SHP77 (cell line): ENCODE results near the gene CLEC18C.
"Not testable (repeated sequence)": the region's sequence is repeated elsewhere in the genome, so short reads cannot be mapped to it uniquely, and the experiment has no call there.

Experiments used
- DNase-seq, 2 experiments: peaks; one replicate each; lab custom pipeline; 2025; lab: John Stamatoyannopoulos, UW

CLEC18C gene

DNA sequence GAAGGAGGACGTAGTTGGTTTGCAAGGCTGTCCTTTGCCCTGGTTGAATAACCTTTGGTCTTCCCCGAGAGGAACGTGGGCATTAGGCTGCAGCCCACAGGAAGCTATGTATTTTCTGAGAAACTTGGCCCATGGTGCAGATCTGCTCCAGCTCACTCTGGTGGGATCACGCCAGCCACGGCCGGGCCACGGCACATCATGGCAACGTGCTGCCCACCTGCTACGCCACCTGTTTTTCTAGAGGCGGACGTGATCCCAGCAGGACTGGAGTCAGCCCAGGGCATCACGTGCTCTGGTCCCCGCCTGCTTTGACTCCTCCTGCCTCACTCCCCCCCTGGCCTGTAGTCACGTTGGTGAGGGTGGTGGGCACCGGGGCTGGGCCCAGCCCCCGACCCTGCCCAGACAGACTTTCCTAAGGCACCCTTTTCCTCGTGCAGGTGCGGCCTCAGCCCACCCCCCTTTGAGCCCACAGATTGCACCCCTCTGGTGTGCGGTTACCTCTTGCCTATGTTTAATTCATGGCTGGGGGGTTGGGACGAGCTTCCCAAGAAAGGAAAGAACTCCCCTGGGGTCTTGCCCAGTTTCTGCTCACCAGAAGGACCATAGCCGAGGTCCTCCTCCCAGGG, at the start of gene CLEC18C:
TSS of gene CLEC18C (plus strand) at position 576 of the 626 bp plus-strand sequence. CDS start 492 bp downstream, outside the sequence.
- not testable (repeated sequence) for DNase-seq

DNA sequence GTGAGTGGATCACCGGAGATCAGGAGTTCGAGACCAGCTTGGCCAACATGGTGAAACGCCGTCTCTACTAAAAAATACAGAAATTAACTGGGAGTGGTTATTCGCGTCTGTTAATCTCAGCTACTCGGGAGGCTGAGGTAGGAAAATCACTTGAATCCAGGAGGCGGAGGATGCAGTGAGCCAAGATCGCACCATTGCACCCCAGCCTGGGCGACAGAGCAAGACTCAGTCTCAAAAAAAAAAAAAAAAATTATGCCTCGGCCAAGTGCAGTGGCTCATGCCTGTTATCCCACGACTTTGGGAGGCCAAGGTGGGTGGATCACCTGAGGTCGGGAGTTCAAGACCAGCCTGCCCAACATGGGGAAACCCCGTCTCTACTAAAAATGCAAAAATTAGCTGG, 49.8 kb upstream of the CLEC18C start:
- DNase-seq = not testable (repeated sequence)

DNA sequence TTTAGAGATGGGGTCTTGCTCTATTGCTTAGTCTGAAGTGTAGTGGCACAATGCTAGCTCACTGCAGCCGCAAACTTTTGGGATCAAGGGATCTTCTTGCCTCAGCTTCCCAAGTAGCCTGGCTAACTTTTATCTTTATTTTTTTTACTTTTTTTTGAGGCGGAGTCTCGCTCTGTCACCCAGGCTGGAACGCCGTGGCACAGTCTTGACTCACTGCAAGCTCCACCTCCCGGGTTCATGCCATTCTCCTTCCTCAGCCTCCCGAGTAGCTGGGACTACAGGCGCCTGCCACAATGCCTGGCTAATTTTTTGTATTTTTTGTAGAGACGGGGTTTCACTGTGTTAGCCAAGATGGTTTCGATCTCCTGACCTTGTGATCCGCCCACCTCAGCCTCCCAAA, 47.4 kb upstream of the CLEC18C start:
- DNase-seq = not testable (repeated sequence)

DNA sequence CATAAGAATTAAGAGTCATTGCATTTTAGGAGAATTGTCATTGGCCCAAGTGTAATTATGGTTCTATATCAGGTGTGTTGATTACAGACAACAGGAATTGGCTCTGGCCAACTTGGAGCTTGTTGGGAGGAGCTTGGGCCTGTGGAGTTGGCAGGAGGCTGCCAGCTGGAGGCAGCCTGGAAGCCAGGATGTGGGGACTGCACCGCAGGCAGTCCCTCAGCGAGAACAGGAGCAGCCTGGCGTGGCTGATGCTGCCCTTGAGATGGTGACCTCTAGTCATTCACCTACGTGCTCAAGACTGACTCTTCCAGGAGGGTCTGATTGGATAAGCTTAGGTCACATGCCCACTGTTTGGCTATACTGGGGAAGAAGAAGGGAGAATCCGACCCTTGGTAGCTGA, 45.9 kb upstream of the CLEC18C start:
- not testable (repeated sequence) for DNase-seq

DNA sequence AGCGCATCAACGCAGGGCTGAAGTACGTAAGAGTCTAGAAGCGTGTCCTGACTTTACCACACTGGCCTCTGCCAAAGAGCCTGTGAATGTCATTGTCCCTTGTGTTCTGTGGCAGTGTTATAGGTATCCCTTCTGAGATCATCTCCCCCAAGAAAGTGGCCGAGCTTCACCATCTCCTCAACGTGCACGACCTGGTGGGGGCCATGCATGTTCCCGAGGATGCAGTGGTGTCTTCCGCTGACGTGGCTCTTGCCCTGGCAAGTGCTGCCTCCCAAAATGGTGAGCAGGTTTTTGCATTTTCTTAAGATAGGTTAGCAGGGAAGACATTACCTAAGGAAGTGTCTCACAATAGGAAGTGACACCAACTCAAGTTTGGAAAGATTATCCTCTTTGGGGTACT, 44.7 kb upstream of the CLEC18C start:
- not testable (repeated sequence) for DNase-seq

DNA sequence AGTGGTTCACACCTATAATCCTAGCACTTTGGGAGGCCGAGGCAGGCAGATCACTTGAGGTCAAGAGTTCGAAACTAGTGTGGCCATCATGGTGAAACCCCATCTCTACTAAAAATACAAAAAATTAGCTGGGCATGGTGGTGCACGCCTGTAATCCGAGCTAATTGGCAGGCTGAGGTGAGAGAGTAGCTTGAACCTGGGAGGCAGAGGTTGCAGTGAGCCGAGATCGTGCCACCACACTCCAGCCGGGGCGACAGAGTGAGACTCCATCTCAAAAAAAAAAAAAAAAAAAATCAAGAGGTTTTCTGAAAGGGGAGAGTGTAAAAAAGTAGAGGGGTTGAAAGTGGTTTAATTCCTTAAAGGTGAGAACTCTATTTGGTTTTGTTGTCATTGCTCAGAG, 37.8 kb upstream of the CLEC18C start:
- not testable (repeated sequence) for DNase-seq

DNA sequence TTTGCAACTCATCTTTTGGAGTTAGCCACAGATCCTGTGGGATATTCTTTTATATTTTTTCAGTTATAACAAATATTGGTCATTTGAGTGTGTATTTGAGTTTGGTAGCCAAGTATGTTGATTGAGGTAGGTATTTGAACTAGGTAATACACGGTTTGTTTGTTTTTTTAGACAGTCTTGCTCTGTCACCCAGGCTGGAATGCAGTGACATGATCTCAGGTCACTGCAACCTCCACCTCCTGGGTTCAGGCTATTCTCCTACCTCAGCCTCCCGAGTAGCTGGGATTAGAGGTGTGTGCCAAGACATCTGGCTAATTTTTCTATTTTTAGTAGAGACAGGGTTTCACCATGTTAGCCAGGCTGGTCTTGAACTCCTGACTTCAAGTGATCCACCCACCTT, 37.0 kb upstream of the CLEC18C start:
- DNase-seq = not testable (repeated sequence)

DNA sequence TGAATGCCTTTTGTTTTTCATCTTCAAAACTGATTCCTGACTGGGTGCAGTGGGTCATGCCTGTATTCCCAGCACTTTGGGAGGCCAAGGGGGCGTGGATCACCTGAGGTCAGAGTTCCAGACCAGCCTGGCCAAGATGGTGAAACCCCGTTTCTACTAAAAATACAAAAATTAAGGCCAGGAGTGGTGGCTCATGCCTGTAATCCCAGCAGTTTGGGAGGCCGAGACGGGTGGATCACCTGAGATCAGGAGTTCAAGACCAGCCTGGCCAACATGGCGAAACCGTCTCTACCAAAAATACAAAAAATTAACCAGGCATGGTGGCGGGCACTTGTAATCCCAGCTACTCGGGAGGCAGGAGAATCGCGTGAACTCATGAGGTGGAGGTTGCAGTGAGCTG, 30.8 kb upstream of the CLEC18C start:
- DNase-seq = not testable (repeated sequence)

DNA sequence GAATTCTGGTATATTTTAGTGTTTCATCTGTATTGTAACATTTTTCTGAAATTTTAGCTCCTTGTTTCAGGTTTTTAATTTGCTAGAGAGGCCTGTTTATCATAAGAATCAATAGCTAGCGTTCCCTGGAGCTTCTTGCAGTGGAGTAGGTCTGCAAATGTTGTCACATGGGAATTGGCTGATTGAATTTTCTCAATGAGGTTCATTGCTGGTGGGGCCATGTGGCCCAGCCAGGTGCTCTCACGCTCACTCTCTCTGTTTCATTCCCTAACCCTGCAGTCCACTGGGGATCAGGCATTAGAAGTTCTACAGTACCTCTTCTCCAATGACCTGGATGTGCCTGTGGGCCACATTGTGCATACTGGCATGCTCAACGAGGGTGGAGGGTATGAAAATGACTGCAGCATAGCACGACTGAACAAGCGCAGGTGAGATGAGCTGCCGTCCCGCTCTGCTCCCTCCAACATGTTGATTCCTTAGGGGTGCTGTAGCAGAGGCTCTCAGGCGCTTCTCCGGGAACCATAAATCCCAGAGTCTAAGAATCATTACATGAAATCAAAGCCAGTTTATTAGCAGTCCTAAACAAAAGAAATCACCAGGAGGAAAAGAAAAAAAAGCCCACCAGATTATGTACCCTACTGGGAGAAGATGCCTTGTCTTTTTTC, 30.2 kb upstream of the CLEC18C start:
- not testable (repeated sequence) for DNase-seq

DNA sequence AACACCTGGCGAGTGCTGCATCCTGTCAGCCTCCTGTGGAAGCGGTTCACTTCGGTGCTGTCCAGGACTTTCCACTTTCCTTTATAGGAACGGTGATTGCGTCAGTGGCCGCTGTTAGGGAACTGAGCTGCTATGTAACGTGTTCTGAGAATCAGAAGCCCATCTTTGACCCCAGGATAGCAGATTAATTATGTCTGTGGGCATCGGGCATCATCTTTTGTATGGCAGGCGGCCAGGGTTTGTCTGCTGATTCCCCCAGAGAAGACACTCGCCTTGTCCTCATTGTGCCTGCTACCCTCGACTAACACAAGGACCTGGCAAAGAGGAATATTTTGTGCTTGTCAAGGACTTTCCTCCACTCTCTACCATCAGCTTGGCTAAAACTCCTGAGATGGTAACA, 25.7 kb upstream of the CLEC18C start:
- DNase-seq = not testable (repeated sequence)

DNA sequence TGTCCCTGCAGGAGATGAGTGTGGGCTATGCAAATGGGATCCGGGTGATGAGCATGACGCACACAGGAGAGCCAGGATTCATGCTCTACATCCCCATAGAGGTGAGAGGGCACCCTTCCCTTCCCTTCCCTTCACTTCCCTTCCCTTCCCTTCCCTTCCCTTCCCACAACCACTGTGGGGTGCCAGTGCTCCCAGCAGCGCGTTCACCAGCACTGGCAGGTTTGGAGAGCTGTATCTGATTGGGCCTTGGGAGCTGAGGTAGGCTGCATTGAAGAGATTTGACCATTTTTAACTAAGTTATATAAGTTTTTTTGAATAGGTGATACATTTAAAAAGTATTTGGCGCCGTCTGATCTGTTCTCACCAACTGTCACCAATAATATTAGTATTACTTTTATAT, 25.1 kb upstream of the CLEC18C start:
- DNase-seq = not testable (repeated sequence)

DNA sequence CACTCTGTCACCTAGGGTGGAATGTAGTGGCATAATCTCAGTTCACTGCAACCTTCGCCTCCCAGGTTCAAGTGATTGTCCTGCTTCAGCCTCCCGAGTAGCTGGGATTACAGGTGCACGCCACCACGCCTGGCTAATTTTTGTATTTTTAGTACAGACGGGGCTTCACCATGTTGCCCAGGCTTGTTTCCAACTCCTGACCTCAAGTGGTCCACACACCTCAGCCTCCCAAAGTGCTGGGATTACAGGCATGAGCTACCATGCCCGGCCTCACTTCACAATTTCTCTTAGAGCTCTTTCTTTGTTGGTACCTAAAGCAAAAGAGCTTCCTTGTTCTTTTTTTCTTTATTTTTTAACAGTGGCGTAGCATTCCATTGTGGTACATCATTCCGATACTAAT, 24.3 kb upstream of the CLEC18C start:
- DNase-seq = not testable (repeated sequence)

DNA sequence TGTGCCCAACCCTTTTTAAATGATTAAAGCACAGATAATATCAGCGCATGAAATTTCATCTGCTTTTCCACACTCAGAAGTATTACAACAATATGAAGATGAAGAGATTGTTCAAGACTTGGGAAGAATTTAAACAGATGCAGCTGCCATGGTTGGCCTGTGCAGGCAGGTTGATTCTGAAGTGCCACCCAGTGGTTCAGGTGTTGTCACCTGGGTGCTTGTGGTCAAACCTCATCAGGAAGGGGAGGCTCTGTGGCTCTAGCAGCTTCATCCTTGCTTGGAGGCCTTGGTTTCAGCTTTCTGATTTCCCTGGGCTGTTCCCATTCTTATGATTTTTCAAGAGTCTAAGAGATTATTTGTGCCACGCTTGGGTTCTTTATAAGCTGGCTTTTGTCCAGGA, 22.2 kb upstream of the CLEC18C start:
- DNase-seq = no peak

DNA sequence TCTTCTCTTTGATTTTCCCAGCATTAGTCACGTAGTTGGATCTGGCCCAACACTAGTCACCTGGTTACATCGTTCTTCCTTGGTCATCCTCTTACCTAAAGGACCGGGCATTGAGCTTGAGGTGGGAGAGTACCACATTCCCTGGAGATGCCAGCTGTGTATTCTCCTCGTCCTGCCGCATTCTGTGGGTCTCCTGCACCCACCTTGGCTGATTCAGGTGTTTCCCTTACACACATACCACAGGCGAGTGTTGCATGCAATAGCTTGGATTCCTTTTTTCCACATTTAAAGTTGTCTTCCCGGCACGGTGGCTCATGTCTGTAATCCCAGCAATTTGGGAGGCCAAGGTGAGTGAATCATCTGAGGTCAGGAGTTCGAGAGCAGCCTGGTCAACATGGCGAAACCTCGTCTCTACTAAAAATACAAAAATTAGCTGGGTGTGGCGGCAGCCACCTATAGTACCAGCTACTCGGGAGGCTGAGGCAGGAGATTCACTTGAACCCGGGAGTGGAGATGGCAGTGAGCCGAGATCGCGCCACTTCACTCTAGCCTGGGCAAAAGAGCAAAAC, 21.6 kb upstream of the CLEC18C start:
- DNase-seq = no peak

DNA sequence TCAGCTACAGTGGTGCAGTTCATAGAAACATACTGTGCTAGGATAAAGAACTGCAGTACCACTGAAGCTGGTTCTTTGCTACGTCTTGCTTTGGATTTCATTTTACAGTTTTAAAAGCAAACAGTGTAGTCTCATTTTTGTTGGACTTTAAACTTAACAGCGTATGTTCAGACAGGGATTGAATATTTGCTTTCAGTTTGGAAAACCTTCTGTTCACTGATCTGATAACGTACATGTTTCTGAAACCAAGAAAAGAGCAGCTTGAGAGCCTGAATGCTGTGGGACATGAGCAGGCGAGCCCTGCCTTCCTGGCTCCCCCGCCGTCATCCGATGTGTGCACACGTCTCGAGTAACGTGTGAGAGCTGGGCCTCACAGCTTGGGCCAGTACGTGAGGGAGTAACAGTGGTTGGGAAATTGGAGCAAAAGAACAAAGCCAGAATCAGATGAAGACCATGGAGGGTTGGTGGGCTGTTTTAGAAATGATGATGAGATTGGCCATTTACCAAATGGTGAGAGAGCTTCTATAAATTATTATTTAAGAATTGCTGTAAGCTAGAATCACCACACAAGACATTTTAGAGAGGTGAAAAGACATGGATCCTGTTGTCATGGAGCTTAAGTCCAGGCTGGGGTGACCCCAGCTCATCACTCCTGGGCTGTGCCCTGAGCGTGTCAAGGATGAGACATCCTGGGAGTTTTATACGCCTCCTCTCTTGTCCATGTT, 20.8 kb upstream of the CLEC18C start:
- DNase-seq = no peak

DNA sequence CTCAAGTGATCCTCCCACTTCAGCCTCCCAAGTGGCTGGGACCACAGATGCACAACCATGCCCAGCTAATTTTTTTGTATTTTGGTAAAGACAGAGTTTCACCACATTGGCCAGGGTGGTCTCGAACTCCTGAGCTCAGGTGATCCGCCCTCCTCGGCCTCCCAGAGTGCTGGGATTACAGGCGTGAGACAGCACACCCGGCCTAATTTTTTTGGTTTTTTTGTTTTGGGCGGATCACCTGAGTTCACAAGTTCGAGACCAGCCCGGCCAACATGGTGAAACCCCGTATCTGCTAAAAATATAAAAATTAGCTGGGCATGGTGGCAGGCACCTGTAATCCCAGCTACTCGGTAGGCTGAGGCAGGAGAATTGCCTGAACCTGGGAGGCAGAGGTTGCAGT, 18.9 kb upstream of the CLEC18C start:
- not testable (repeated sequence) for DNase-seq

DNA sequence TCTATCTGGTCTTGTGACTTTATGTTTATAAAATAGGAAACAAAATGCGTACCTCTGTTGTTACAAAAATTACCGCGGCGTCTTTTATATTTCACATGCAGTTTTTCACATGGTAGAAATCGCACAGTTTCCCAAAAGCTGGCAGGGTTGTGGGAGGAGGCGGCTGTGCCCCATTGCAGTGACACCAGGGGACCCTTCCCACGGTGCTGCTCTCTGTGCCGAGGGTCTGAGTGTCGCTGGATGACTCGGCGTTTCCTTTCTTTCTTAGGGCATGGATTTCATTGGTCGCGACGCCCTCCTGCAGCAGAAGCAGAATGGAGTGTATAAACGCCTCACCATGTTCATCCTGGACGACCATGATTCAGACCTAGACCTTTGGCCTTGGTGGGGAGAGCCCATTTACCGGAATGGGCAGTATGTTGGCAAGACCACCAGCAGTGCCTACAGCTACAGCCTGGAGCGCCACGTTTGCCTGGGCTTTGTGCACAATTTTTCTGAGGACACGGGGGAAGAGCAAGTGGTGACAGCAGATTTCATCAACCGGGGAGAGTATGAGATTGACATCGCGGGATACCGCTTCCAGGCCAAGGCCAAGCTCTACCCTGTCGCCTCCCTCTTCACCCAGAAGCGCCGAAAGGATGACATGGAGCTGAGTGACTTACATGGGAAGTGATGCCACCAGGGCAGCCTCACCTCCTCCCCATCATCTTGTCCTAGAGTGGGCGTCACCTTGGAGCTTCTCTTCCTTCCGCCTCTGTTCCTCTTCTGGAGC, 17.2 kb upstream of the CLEC18C start:
- DNase-seq = no peak

DNA sequence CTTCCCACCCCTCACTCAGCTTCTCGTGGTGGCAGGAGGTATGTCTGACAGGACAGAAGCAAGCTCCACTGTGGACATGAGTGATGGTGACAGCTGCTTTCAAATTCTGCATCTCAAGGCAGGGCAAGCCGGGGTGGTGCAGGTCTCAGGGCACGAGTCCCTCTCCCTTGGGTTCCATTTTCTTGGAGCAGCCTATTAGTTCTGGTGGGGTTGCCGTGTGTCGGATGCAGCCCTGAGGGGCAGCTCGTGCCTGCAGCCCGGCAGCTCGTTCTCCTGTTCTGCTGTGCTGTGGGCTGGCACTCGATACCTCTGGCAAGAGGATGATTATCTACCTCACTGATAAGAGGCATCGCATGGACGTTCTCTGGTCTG, 16.5 kb upstream of the CLEC18C start:
- DNase-seq = no peak

DNA sequence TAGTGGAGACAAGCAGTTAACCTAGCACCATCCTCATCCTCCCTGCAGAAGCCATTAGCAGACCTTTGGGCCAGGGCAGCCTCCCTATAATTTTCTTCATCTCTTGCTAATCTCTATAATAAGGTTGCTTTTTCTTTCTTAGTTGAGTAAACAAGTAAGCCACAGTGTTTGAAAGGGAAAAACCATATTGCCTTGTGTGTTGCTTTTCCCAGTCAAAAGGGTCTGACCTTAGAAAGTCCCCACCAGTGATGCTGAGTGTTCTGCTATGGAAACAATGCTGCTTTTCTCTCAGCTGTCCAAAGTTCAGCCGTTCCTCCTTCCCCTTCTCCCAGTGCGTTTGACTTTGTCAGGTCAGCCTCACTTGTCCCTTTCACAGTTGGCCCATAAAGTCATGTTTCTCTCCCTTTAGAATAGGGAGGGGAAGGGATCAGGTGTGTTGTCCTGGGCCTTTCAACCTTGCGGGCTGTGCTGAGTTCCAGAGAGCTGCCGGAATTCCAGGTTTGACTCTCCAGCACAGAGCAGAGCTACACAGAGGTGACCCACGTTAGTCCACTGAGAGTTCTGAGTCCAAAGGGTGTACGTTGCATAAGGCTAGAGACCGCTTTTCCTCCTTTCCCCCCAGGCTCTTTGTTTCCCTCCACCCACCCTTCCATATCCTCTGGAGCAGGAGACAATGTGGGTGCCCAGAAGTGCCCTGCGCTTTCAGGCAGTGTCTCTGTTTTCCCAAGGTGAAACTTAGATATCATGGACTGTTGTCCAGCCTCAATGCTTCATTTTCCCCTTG, 15.9 kb upstream of the CLEC18C start:
- DNase-seq = no peak

DNA sequence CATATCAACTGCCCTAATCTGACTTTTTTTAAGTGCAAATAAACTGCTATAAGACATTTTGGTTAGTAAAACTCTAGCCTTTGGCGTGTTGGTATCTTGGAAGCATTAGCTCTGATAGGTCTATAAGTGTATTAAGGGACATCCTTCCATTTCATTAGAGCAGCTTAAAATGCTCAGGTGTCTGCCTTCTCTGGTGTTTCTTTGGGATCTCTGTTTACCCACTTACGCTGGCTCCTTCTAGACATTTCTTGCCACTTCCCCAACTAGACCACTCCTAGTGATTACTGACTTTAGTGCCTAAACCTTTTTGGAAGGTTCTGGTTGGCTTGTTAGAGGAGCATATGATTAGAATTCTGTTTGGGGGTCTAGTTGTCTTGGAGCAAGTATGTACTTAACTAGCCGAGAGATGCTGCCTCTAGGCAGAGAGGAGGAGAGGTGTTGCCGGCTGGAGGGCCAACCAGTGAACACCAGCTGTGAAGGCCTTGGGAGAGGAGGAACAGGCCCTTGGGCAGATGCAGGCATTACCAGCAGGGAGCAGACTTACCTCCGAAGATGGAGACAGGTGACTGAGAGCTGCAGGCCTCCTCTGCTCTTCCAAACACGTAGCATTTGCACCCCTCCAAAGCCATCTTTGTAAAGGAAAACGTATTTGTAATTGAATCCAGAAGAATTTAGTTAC, 15.2 kb upstream of the CLEC18C start:
- DNase-seq = no peak
